H9 (cell line): ENCODE measurements around the gene ZFPM1. TPM values are rescaled to one million over a fixed set of nuclear protein-coding genes. Genes with fewer than 3 reads are reported as not detected.

Source experiments
- DNase-seq: peaks from one replicate; pipeline ENCODE4 v3.0.0-alpha.2; 2017
- H2AFZ ChIP-seq: one replicate; pipeline ENCODE4 v1.6.1; 2013; ENCODE audit warnings: mild to moderate bottlenecking, low read length, control low read depth, moderate library complexity
- H2AK5ac ChIP-seq: 2 replicates; pipeline ENCODE4 v1.6.1; 2013; ENCODE audit warnings: low read length, control low read depth, mixed read lengths; ENCODE audit not compliant: insufficient read length
- H2BK120ac ChIP-seq: one replicate; pipeline ENCODE4 v1.6.1; 2013; ENCODE audit warnings: low read depth, mild to moderate bottlenecking, low read length, control low read depth, inconsistent platforms; ENCODE audit not compliant: poor library complexity, severe bottlenecking
- H2BK12ac ChIP-seq: 2 replicates; pipeline ENCODE4 v1.6.1; 2013; ENCODE audit warnings: low read length, control low read depth, mixed read lengths, low read depth; ENCODE audit not compliant: insufficient read length
- H2BK15ac ChIP-seq: 2 replicates; pipeline ENCODE4 v1.6.1; 2013; ENCODE audit warnings: low read depth, low read length, control low read depth
- H2BK20ac ChIP-seq: one replicate; pipeline ENCODE4 v1.6.1; 2013; ENCODE audit warnings: low read depth, mild to moderate bottlenecking, low read length, control low read depth, inconsistent platforms; ENCODE audit not compliant: poor library complexity, severe bottlenecking
- H2BK5ac ChIP-seq: 2 replicates; pipeline ENCODE4 v1.6.1; 2013; ENCODE audit warnings: low read length, control low read depth, mixed read lengths; ENCODE audit not compliant: insufficient read length
- H3K14ac ChIP-seq: 2 replicates; pipeline ENCODE4 v1.6.1; 2013; ENCODE audit warnings: low read length, control low read depth; ENCODE audit not compliant: insufficient read depth
- H3K18ac ChIP-seq: 2 replicates; pipeline ENCODE4 v1.6.1; 2013; ENCODE audit warnings: low read depth, mild to moderate bottlenecking, mixed read lengths, low read length, control low read depth; ENCODE audit not compliant: insufficient read length
- H3K23ac ChIP-seq: 2 replicates; pipeline ENCODE4 v1.6.1; 2013; ENCODE audit warnings: low read length, control low read depth, mixed read lengths, low read depth; ENCODE audit not compliant: insufficient read length
- H3K23me2 ChIP-seq: 2 replicates; pipeline ENCODE4 v1.6.1; 2013; ENCODE audit warnings: low read depth, mild to moderate bottlenecking, mixed read lengths, low read length, control low read depth; ENCODE audit not compliant: insufficient read length, poor library complexity, severe bottlenecking
- H3K27ac ChIP-seq: 2 replicates; pipeline ENCODE4 v1.5.1; 2013; ENCODE audit warnings: low read length, control low read depth, mixed read lengths, low read depth; ENCODE audit not compliant: insufficient read length
- H3K27me3 ChIP-seq: 2 replicates; pipeline ENCODE4 v1.6.1; 2013; ENCODE audit warnings: low read length, control low read depth, inconsistent platforms; ENCODE audit not compliant: insufficient read depth
- H3K4ac ChIP-seq: 2 replicates; pipeline ENCODE4 v1.6.1; 2013; ENCODE audit warnings: low read depth, mild to moderate bottlenecking, control low read depth, inconsistent platforms, low read length, moderate library complexity
- H3K4me1 ChIP-seq: 2 replicates; pipeline ENCODE4 v1.6.1; 2013; ENCODE audit warnings: low read length, control low read depth, inconsistent platforms; ENCODE audit not compliant: insufficient read depth
- H3K4me2 ChIP-seq: 2 replicates; pipeline ENCODE4 v1.6.1; 2013; ENCODE audit warnings: low read length, control low read depth, mixed read lengths; ENCODE audit not compliant: insufficient read length, insufficient read depth
- H3K56ac ChIP-seq: 2 replicates; pipeline ENCODE4 v1.6.1; 2013; ENCODE audit warnings: low read depth, mild to moderate bottlenecking, mixed read lengths, low read length, control low read depth; ENCODE audit not compliant: insufficient read length
- H3K79me1 ChIP-seq: 2 replicates; pipeline ENCODE4 v1.6.1; 2013; ENCODE audit warnings: low read depth, mild to moderate bottlenecking, moderate library complexity, low read length, control low read depth, inconsistent platforms; ENCODE audit not compliant: insufficient read depth, poor library complexity, severe bottlenecking
- H3K79me2 ChIP-seq: 2 replicates; pipeline ENCODE4 v1.6.1; 2013; ENCODE audit warnings: low read length, control low read depth, inconsistent platforms; ENCODE audit not compliant: insufficient read depth
- H3K9ac ChIP-seq: 2 replicates; pipeline ENCODE4 v1.6.1; 2013; ENCODE audit warnings: low read length, control low read depth, mixed read lengths; ENCODE audit not compliant: insufficient read length; ENCODE audit errors: extremely low read depth
- H3K9me3 ChIP-seq: one replicate; pipeline ENCODE4 v1.6.1; 2013; ENCODE audit warnings: low read depth, low read length, inconsistent platforms; ENCODE audit not compliant: control insufficient read depth
- H3T11ph ChIP-seq: one replicate; pipeline ENCODE4 v1.6.1; 2013; ENCODE audit warnings: mild to moderate bottlenecking, low read length, control low read depth, inconsistent platforms
- H4K20me1 ChIP-seq: one replicate; pipeline ENCODE4 v1.6.1; 2013; ENCODE audit not compliant: control insufficient read depth, insufficient read length, insufficient read depth
- H4K5ac ChIP-seq: 2 replicates; pipeline ENCODE4 v1.6.1; 2013; ENCODE audit warnings: low read depth, mild to moderate bottlenecking, mixed read lengths, low read length, control low read depth; ENCODE audit not compliant: insufficient read length
- H4K8ac ChIP-seq: replicated peaks from 2 replicates; pipeline ENCODE4 v1.6.1; 2013; ENCODE audit warnings: low read length, control low read depth, mixed read lengths, low read depth; ENCODE audit not compliant: insufficient read length
- H4K91ac ChIP-seq: 2 replicates; pipeline ENCODE4 v1.6.1; 2013; ENCODE audit warnings: low read depth, mild to moderate bottlenecking, moderate library complexity, mixed read lengths, low read length, control low read depth; ENCODE audit not compliant: insufficient read length
- H3K27ac Mint-ChIP-seq, 3 experiments: 2 replicates in 2 of 3; 3 replicates in 1 of 3; pipeline ENCODE4 v1.8.0; 2020 to 2021; ENCODE audit warnings: mixed read lengths in 3 of 3, mild to moderate bottlenecking in 1 of 3, moderate library complexity in 1 of 3
- H3K27me3 Mint-ChIP-seq: 2 replicates; pipeline ENCODE4 v1.8.0; 2021; ENCODE audit warnings: low read depth, mild to moderate bottlenecking, moderate library complexity, mixed read lengths
- H3K36me3 Mint-ChIP-seq, 3 experiments: 2 replicates in 2 of 3; 3 replicates in 1 of 3; pipeline ENCODE4 v1.8.0; 2020 to 2021; ENCODE audit warnings: low read depth in 3 of 3, mixed read lengths in 3 of 3; ENCODE audit not compliant: insufficient read depth in 1 of 3
- H3K4me1 Mint-ChIP-seq, 2 experiments: 2 replicates each; pipeline ENCODE4 v1.8.0; 2020; ENCODE audit warnings: mixed read lengths in 2 of 2
- H3K4me3 Mint-ChIP-seq, 2 experiments: 2 replicates in 1 of 2; 3 replicates in 1 of 2; pipeline ENCODE4 v1.8.0; 2020 to 2021; ENCODE audit warnings: mild to moderate bottlenecking in 2 of 2, mixed read lengths in 2 of 2, moderate library complexity in 1 of 2
- H3K9me3 Mint-ChIP-seq, 2 experiments: 2 replicates in 1 of 2; 3 replicates in 1 of 2; pipeline ENCODE4 v1.8.0; 2020; ENCODE audit warnings: mild to moderate bottlenecking in 2 of 2, mixed read lengths in 2 of 2, moderate library complexity in 1 of 2
- WGBS: extraction: QIAGEN DNeasy Blood & Tissue Kit; methylation state at CpG from one replicate; pipeline ENCODE4 v1.1.7; 2013; ENCODE audit warnings: missing lambda C conversion rate, low lambda C conversion rate, mixed read lengths; ENCODE audit not compliant: insufficient read length; ENCODE audit errors: extremely low coverage; 5-methylcytosine and 5-hydroxymethylcytosine counted together
- total RNA-seq: library from RNA; stranded (reverse); gene quantifications from 2 replicates; pipeline ENCODE4 v1.2.1, GENCODE V29; 2021
- TF ChIP-seq, protein P1 (sequence below): fragments of 200-600 bp; sonication (generic); conservative IDR thresholded peaks from 3 replicates; pipeline ENCODE4 v1.8.0; 2021; ENCODE audit warnings: antibody characterized with exemption, mild to moderate bottlenecking

The ZFPM1 gene
- total RNA-seq, 1 experiment from 2014 or later = 3.6 TPM

DNA sequence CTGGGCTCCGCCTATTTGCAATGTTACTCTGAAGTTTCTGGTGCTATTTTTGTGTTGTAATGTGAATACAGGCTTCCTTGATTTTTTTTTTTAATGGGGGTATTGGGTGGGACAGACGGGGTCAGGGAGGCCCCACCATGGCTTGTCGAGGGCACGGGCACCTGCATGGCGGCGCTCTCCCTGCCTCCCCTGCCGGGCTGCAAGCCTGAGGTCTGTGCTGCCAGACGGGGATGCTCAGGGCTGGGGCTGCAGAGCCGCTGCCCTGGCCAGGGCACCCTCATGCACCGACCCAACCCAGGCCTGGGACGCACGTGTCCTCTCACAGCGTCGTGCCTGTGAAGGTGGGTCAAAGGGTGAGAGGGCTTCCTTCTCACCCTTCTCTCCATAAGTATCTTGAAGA is 13.0 kb upstream of the ZFPM1 start:
- DNase-seq = no peak
- TF ChIP-seq, protein P1, sequence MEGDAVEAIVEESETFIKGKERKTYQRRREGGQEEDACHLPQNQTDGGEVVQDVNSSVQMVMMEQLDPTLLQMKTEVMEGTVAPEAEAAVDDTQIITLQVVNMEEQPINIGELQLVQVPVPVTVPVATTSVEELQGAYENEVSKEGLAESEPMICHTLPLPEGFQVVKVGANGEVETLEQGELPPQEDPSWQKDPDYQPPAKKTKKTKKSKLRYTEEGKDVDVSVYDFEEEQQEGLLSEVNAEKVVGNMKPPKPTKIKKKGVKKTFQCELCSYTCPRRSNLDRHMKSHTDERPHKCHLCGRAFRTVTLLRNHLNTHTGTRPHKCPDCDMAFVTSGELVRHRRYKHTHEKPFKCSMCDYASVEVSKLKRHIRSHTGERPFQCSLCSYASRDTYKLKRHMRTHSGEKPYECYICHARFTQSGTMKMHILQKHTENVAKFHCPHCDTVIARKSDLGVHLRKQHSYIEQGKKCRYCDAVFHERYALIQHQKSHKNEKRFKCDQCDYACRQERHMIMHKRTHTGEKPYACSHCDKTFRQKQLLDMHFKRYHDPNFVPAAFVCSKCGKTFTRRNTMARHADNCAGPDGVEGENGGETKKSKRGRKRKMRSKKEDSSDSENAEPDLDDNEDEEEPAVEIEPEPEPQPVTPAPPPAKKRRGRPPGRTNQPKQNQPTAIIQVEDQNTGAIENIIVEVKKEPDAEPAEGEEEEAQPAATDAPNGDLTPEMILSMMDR = no peak
- no peaks in the 10 kb centered on the region for H3K27me3 ChIP-seq
- peaks cover 2 to 8% of the 10 kb centered on the region in 2 experiments; a peak in 3 of 4 replicates for H3K4me1 Mint-ChIP-seq
- H3K9me3 Mint-ChIP-seq = no peaks in the 10 kb centered on the region
- H3K79me2 ChIP-seq = no peaks in the 10 kb centered on the region
- no peaks in the 10 kb centered on the region for H3K79me1 ChIP-seq
- H3K4me3 Mint-ChIP-seq = no peak overlapping the region
- H3K27me3 Mint-ChIP-seq = peaks cover 4% of the 10 kb centered on the region
- H3K23me2 ChIP-seq = no peaks in the 10 kb centered on the region
- H2BK5ac ChIP-seq = no peak overlapping the region
- H4K91ac ChIP-seq = no peak overlapping the region
- no peak overlapping the region for H2BK15ac ChIP-seq
- H3K23ac ChIP-seq = no peak overlapping the region
- H4K20me1 ChIP-seq = no peaks in the 10 kb centered on the region
- no peaks in the 10 kb centered on the region for H3K9me3 ChIP-seq
- no CpG with 5 or more reads among the region's 14 CpGs for WGBS
- H4K5ac ChIP-seq = no peak overlapping the region
- no peaks in the 10 kb centered on the region for H3K36me3 Mint-ChIP-seq
- H2BK12ac ChIP-seq = no peak overlapping the region
- H3K27ac ChIP-seq = no peak overlapping the region
- no peak overlapping the region for H3K56ac ChIP-seq
- H3K14ac ChIP-seq = no peak overlapping the region
- no peak overlapping the region for H3K9ac ChIP-seq
- H2BK120ac ChIP-seq = no peak overlapping the region
- no peak overlapping the region for H4K8ac ChIP-seq
- H3K4me2 ChIP-seq = no peak overlapping the region
- H3K27ac Mint-ChIP-seq = no peak overlapping the region
- H2AFZ ChIP-seq = no peak overlapping the region
- no peak overlapping the region for H2BK20ac ChIP-seq
- H3K4ac ChIP-seq = no peak overlapping the region
- no peak overlapping the region for H2AK5ac ChIP-seq
- no peak overlapping the region for H3K18ac ChIP-seq
- no peak overlapping the region for H3T11ph ChIP-seq
- no peaks in the 10 kb centered on the region for H3K4me1 ChIP-seq
